Mesenteric fat pad (tissue), 1 donor: Measurements from ENCODE around the gene ABHD2. TPM values are rescaled to one million over a fixed set of nuclear protein-coding genes. Genes with fewer than 3 reads are reported as not detected.
"Not testable (repeated sequence)": the region's sequence is repeated elsewhere in the genome, so short reads cannot be mapped to it uniquely, and the experiment has no call there.

Source experiments
- DNase-seq: peaks from one replicate; pipeline ENCODE4 v3.0.0-alpha.2; 2020; ENCODE audit warnings: low spot score
- total RNA-seq: library from RNA; stranded (reverse); fragmentation: NEBNext Ultra II Directional; extraction: Animal tissue kit (Norgen Biotek cat#: 25700); gene quantifications from one replicate; pipeline ENCODE4 v1.2.1, GENCODE V29; 2021
- donor health status: DM: yes; HTN: yes; CAD: no.

The ABHD2 gene
- total RNA-seq, 1 donor from 2014 or later, result 101 TPM

GRCh38 chr15:89074402-89075012 is 13.7 kb upstream of the ABHD2 start:
- no peak for DNase-seq

GRCh38 chr15:89075101-89075640 is 13.1 kb upstream of the ABHD2 start:
- DNase-seq, result no peak

- DNase-seq, result no peak
Measured at GRCh38 chr15:89075846-89076245, 12.4 kb upstream of the ABHD2 start.

GRCh38 chr15:89077750-89078149 is 10.5 kb upstream of the ABHD2 start:
- no peak for DNase-seq

GRCh38 chr15:89078851-89079810 is 9.1 kb upstream of the ABHD2 start:
- no peak for DNase-seq

GRCh38 chr15:89081878-89082277 is 6.4 kb upstream of the ABHD2 start:
- no peak for DNase-seq

GRCh38 chr15:89083246-89083645 is 5.0 kb upstream of the ABHD2 start:
- no peak for DNase-seq

GRCh38 chr15:89085289-89085926 is 2.8 kb upstream of the ABHD2 start:
- no peak for DNase-seq

- not testable (repeated sequence) for DNase-seq
Measured at GRCh38 chr15:89085933-89086332, 2.3 kb upstream of the ABHD2 start.

- not testable (repeated sequence) for DNase-seq
Measured at GRCh38 chr15:89086390-89086789, 1.9 kb upstream of the ABHD2 start.

- no peak for DNase-seq
Measured at GRCh38 chr15:89087161-89087829, 961 bp upstream of the ABHD2 start.

- DNase-seq, result no peak
Measured at GRCh38 chr15:89088605-89089315, 504 bp downstream of the ABHD2 start.

- no peak for DNase-seq
Measured at GRCh38 chr15:89089316-89090230, 1.3 kb downstream of the ABHD2 start.

GRCh38 chr15:89090791-89091626 is 2.8 kb downstream of the ABHD2 start:
- no peak for DNase-seq

GRCh38 chr15:89091627-89092220 is 3.5 kb downstream of the ABHD2 start:
- no peak for DNase-seq

- DNase-seq, result no peak
Measured at GRCh38 chr15:89093509-89093908, 5.3 kb downstream of the ABHD2 start.

GRCh38 chr15:89095073-89095472 is 6.8 kb downstream of the ABHD2 start:
- DNase-seq, result no peak

- DNase-seq, result no peak
Measured at GRCh38 chr15:89095556-89095955, 7.3 kb downstream of the ABHD2 start.
